K562 (cell line): ENCODE measurements around the gene DNAJB14. TPM values are rescaled to one million over a fixed set of nuclear protein-coding genes. Genes with fewer than 3 reads are reported as not detected.

Source experiments
- CHD7 ChIP-seq: fragments of 200-600 bp; sonication (generic); IDR thresholded peaks from one replicate; pipeline ENCODE4 v1.6.1; 2012; ENCODE audit warnings: mild to moderate bottlenecking, low read depth, low read length, inconsistent platforms
- ZBTB1 ChIP-seq: sonication (generic); formaldehyde crosslinking; IDR thresholded peaks from 2 replicates; pipeline ENCODE4 v1.8.1; 2023; ENCODE audit warnings: missing genetic modification reagents, low read depth, mild to moderate bottlenecking, borderline replicate concordance
- ZNF324 ChIP-seq: fragments of 250-450 bp; sonication (Bioruptor Pico); IDR thresholded peaks from 2 replicates; pipeline ENCODE4 v1.4.0; 2020; ENCODE audit warnings: mild to moderate bottlenecking
- polyA plus RNA-seq, 8 experiments: library from polyadenylated mRNA; depleted of rRNA in 4 of 8; stranded (reverse) in 5 of 8; unstranded in 3 of 8; fragments of >200 nt; fragmentation: Nextera tagmentation in 2 of 8; fragmentation: Illumina TruSeq in 1 of 8; extraction: Ambion mirVana in 2 of 8; extraction: Trizol in 1 of 8; gene quantifications; 2 replicates each; pipeline versions ENCODE4 v1.2.1 to v1.2.3, GENCODE V29; 2011 to 2014; ENCODE audit warnings: inconsistent platforms in 1 of 8, missing spikeins in 1 of 8
- total RNA-seq, 7 experiments: library from RNA; depleted of rRNA in 6 of 7; stranded (reverse); fragments of >200 nt in 6 of 7; fragmentation: Illumina TruSeq in 2 of 7; extraction: Trizol in 2 of 7; gene quantifications; 2 replicates each; pipeline versions ENCODE4 v1.2.1 to v1.2.3, GENCODE V29; 2011 to 2021; ENCODE audit warnings: low replicate concordance in 1 of 7

Gene DNAJB14
- total and polyA plus RNA-seq, 9 of the 15 experiments (the other 6 are each of a cell fraction or from before 2014, with no cell fraction given), result 5.5 to 28.0 (median 12.7) TPM

DNA sequence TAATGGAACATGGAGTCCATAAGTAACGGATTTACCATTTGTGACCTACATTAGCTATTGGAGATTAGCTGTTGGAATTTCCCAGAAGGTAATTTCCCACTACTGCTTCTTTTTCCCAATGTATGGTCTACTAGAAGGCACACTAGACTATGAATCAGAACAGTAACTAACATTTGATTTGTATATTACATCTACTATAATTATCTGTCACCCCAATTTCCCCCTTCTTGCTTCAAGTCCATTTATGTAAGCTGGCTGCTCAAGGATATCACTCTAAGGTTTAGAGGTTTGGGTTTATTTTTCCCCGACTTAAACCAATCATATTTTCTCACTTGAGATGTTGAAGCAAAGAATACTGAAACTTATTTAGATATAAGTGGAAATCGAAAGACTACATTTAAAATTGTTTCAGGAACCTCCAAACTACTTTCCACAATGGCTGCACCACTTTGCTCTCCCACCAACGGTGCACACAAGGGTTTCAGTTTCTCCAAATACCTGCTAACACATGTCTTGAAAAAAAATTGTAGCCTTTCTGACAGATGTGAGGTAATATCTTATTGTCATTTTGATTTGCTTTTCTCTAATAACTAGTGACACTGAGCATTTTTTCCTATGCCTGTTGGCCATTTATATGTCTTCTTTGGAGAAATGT, 37.0 kb upstream of the DNAJB14 start (continued):
- no peak for TF ChIP-seq CHD7
- no peak for TF ChIP-seq ZBTB1 (CRISPR knock-in tag)
- no peak for TF ChIP-seq ZNF324 (CRISPR knock-in tag)
